HEK293 (cell line): ENCODE measurements around the gene DENND6B.
A peak's percentile ranks its signal among the peaks of the same experiment; 100 is the strongest.

Source experiments
- CTCF ChIA-PET: fragments of 350-600 bp; formaldehyde crosslinking; extraction: SDS; loops from one replicate; lab custom pipeline; 2021; ENCODE audit warnings: antibody characterized with exemption; lab: Yijun Ruan, JAX
- POLR2A ChIA-PET: fragments of 300-600 bp; formaldehyde crosslinking; extraction: SDS; loops from one replicate; lab custom pipeline; 2020; ENCODE audit warnings: antibody characterized with exemption, inconsistent platforms; lab: Yijun Ruan, JAX
- H3K27ac ChIP-seq: fragments of 200-500 bp; sonication (Bioruptor generic); 2 replicates; pipeline ENCODE4 v1.5.1; 2014; ENCODE audit warnings: low read depth, low read length, control low read depth, inconsistent platforms; ENCODE audit errors: extremely low read depth
- H3K36me3 ChIP-seq, 2 experiments: fragments of 200-500 bp in 1 of 2; sonication (Bioruptor generic) in 1 of 2; 1 replicate in 1 of 2; 2 replicates in 1 of 2; pipeline ENCODE4 v1.5.1; 2014 to 2017; ENCODE audit warnings: inconsistent platforms in 2 of 2, low read length in 2 of 2; ENCODE audit not compliant: control insufficient read depth in 2 of 2, insufficient read depth in 1 of 2
- H3K4me1 ChIP-seq: fragments of 200-500 bp; sonication (Bioruptor generic); 2 replicates; pipeline ENCODE4 v1.5.1; 2014; ENCODE audit warnings: mild to moderate bottlenecking, low read length, inconsistent platforms; ENCODE audit not compliant: control insufficient read depth, insufficient read depth
- H3K4me3 ChIP-seq: 2 replicates; pipeline ENCODE4 v1.5.1; 2011; ENCODE audit warnings: low read depth, mild to moderate bottlenecking, control low read depth, low read length, moderate library complexity
- H3K9me3 ChIP-seq: fragments of 200-500 bp; sonication (Bioruptor generic); 2 replicates; pipeline ENCODE4 v1.5.1; 2014; ENCODE audit warnings: low read depth, low read length, inconsistent platforms; ENCODE audit not compliant: control insufficient read depth, insufficient read depth
- MEIS1 ChIP-seq: sonication (generic); formaldehyde crosslinking; IDR thresholded peaks from 2 replicates; pipeline ENCODE4 v1.8.1; 2022; ENCODE audit warnings: missing genetic modification reagents, mild to moderate bottlenecking, borderline replicate concordance
- WT1 ChIP-seq: fragments of 450-650 bp; formaldehyde crosslinking; IDR thresholded peaks from 2 replicates; pipeline ENCODE4 v1.5.1; 2016; ENCODE audit warnings: missing biosample characterization, missing genetic modification characterization
- YY1 ChIP-seq: fragments of 450-650 bp; formaldehyde crosslinking; IDR thresholded peaks from 2 replicates; pipeline ENCODE4 v1.5.1; 2018; ENCODE audit warnings: missing biosample characterization, missing genetic modification characterization
- YY2 ChIP-seq: fragments of 450-650 bp; formaldehyde crosslinking; IDR thresholded peaks from 2 replicates; pipeline ENCODE4 v1.5.1; 2016; ENCODE audit warnings: missing biosample characterization, missing genetic modification characterization
- ZBTB17 ChIP-seq: fragments of 450-650 bp; formaldehyde crosslinking; IDR thresholded peaks from 2 replicates; pipeline ENCODE4 v1.5.1; 2016; ENCODE audit warnings: missing biosample characterization, missing genetic modification characterization
- ZBTB20 ChIP-seq: fragments of 450-650 bp; formaldehyde crosslinking; IDR thresholded peaks from 2 replicates; pipeline ENCODE4 v1.5.1; 2016; ENCODE audit warnings: missing biosample characterization, missing genetic modification characterization
- ZBTB21 ChIP-seq: fragments of 450-650 bp; formaldehyde crosslinking; IDR thresholded peaks from 2 replicates; pipeline ENCODE4 v1.5.1; 2017; ENCODE audit warnings: missing biosample characterization, missing genetic modification characterization
- ZBTB48 ChIP-seq: fragments of 450-650 bp; formaldehyde crosslinking; IDR thresholded peaks from 2 replicates; pipeline ENCODE4 v1.5.1; 2016; ENCODE audit warnings: missing biosample characterization, missing genetic modification characterization
- ZEB2 ChIP-seq: fragments of 450-650 bp; formaldehyde crosslinking; IDR thresholded peaks from 2 replicates; pipeline ENCODE4 v1.5.1; 2016; ENCODE audit warnings: missing biosample characterization, missing genetic modification characterization
- ZFP3 ChIP-seq: fragments of 450-650 bp; formaldehyde crosslinking; IDR thresholded peaks from 2 replicates; pipeline ENCODE4 v1.5.1; 2016; ENCODE audit warnings: low read depth, missing biosample characterization, missing genetic modification characterization
- ZFP37 ChIP-seq: fragments of 450-650 bp; formaldehyde crosslinking; IDR thresholded peaks from 2 replicates; pipeline ENCODE4 v1.5.1; 2016; ENCODE audit warnings: missing biosample characterization, missing genetic modification characterization
- ZFP41 ChIP-seq: fragments of 450-650 bp; formaldehyde crosslinking; IDR thresholded peaks from 2 replicates; pipeline ENCODE4 v1.5.1; 2016; ENCODE audit warnings: missing biosample characterization, missing genetic modification characterization, borderline replicate concordance
- ZNF10 ChIP-seq: fragments of 450-650 bp; formaldehyde crosslinking; IDR thresholded peaks from 2 replicates; pipeline ENCODE4 v1.5.1; 2017; ENCODE audit warnings: missing biosample characterization, missing genetic modification characterization
- ZNF202 ChIP-seq: fragments of 450-650 bp; formaldehyde crosslinking; IDR thresholded peaks from 2 replicates; pipeline ENCODE4 v1.5.1; 2016; ENCODE audit warnings: missing biosample characterization, missing genetic modification characterization, borderline replicate concordance
- ZNF211 ChIP-seq: fragments of 450-650 bp; formaldehyde crosslinking; IDR thresholded peaks from 2 replicates; pipeline ENCODE4 v1.5.1; 2016; ENCODE audit warnings: low read depth, missing biosample characterization, missing genetic modification characterization
- ZNF24 ChIP-seq: fragments of 450-650 bp; formaldehyde crosslinking; IDR thresholded peaks from 2 replicates; pipeline ENCODE4 v1.5.1; 2016; ENCODE audit warnings: missing biosample characterization, missing genetic modification characterization
- ZNF514 ChIP-seq: fragments of 450-650 bp; formaldehyde crosslinking; IDR thresholded peaks from 2 replicates; pipeline ENCODE4 v1.5.1; 2016; ENCODE audit warnings: missing biosample characterization, missing genetic modification characterization
- ZNF530 ChIP-seq: fragments of 450-650 bp; formaldehyde crosslinking; IDR thresholded peaks from 2 replicates; pipeline ENCODE4 v1.5.1; 2016; ENCODE audit warnings: low read depth, missing biosample characterization, missing genetic modification characterization
- ZNF560 ChIP-seq: fragments of 450-650 bp; formaldehyde crosslinking; IDR thresholded peaks from 2 replicates; pipeline ENCODE4 v1.5.1; 2017; ENCODE audit warnings: missing biosample characterization, missing genetic modification characterization, borderline replicate concordance
- ZNF600 ChIP-seq: fragments of 450-650 bp; formaldehyde crosslinking; IDR thresholded peaks from 2 replicates; pipeline ENCODE4 v1.5.1; 2016; ENCODE audit warnings: missing biosample characterization, missing genetic modification characterization
- ZNF621 ChIP-seq: fragments of 450-650 bp; formaldehyde crosslinking; IDR thresholded peaks from 2 replicates; pipeline ENCODE4 v1.5.1; 2017; ENCODE audit warnings: missing biosample characterization, missing genetic modification characterization
- ZNF768 ChIP-seq: fragments of 450-650 bp; formaldehyde crosslinking; IDR thresholded peaks from 2 replicates; pipeline ENCODE4 v1.5.1; 2018; ENCODE audit warnings: missing biosample characterization, mild to moderate bottlenecking, missing genetic modification characterization
- ZNF843 ChIP-seq: fragments of 450-650 bp; formaldehyde crosslinking; IDR thresholded peaks from 2 replicates; pipeline ENCODE4 v1.5.1; 2016; ENCODE audit warnings: missing biosample characterization, missing genetic modification characterization
- TF ChIP-seq, protein P1 (sequence below): fragments of 450-650 bp; formaldehyde crosslinking; IDR thresholded peaks from 2 replicates; pipeline ENCODE4 v1.5.1; 2016; ENCODE audit warnings: missing biosample characterization, missing genetic modification characterization, borderline replicate concordance
- TF ChIP-seq, protein P2 (sequence below): fragments of 450-650 bp; formaldehyde crosslinking; IDR thresholded peaks from 2 replicates; pipeline ENCODE4; 2016; ENCODE audit warnings: missing biosample characterization, missing genetic modification characterization
- TF ChIP-seq, protein P3 (sequence below): fragments of 450-650 bp; formaldehyde crosslinking; IDR thresholded peaks from 2 replicates; pipeline ENCODE4 v1.5.1; 2016; ENCODE audit warnings: missing biosample characterization, missing genetic modification characterization
- TF ChIP-seq, protein P4 (sequence below): fragments of 450-650 bp; formaldehyde crosslinking; IDR thresholded peaks from 2 replicates; pipeline ENCODE4 v1.5.1; 2016; ENCODE audit warnings: missing biosample characterization, missing genetic modification characterization
- TF ChIP-seq, protein P5 (sequence below): IDR thresholded peaks from 2 replicates; pipeline ENCODE4 v1.6.1; 2011; ENCODE audit warnings: mild to moderate bottlenecking, low read depth, low read length, borderline replicate concordance

Gene DENND6B

DNA sequence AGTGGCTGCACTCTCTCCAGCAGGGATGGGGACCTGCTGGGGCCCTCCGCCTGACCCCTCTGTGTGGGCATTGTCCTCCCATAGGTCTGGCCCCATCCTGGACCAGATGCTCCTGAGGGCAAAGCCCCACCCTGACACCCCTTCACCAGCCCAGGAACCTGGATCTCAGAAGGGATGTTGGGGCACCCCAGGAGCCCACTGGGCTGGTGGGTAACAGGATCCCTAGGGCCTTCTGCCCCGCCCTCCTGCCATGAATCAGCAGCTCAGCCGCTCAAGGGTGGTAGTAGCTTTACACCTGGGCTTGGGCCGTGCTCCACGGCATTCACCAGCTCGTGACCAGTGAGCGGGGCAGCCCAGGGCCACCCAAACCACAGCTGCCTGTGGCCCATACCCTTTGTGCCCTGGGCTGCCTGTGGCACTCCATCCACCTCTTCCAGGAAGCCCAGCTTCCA is 64.3 kb downstream of the DENND6B start:
- CTCF ChIA-PET, result interaction anchor here (1.2 to 2.8 kb wide), 5 partner anchors 10 to 235 kb away, joined by 3 to 10 read pairs (median 4); no protein-coding TSS in a partner anchor
- Histone ChIP-seq H3K27ac (no peak overlapping the region; the same call in 1 of the 2 replicates), H3K36me3 (peaks cover 0 to 21% of the 10 kb centered on the region in 2 experiments; a peak in 2 of 3 replicates), H3K4me1 (peaks cover 11% of the 10 kb centered on the region), H3K4me3 (no peak overlapping the region), H3K9me3 (no peaks in the 10 kb centered on the region)
- POLR2A ChIA-PET, result interaction anchor here (0.9 to 2.6 kb wide), 4 partner anchors 9 to 25 kb away, joined by 3 to 12 read pairs (median 8); partner anchors contain the start of gene HDAC10
- TF ChIP-seq, protein P1, sequence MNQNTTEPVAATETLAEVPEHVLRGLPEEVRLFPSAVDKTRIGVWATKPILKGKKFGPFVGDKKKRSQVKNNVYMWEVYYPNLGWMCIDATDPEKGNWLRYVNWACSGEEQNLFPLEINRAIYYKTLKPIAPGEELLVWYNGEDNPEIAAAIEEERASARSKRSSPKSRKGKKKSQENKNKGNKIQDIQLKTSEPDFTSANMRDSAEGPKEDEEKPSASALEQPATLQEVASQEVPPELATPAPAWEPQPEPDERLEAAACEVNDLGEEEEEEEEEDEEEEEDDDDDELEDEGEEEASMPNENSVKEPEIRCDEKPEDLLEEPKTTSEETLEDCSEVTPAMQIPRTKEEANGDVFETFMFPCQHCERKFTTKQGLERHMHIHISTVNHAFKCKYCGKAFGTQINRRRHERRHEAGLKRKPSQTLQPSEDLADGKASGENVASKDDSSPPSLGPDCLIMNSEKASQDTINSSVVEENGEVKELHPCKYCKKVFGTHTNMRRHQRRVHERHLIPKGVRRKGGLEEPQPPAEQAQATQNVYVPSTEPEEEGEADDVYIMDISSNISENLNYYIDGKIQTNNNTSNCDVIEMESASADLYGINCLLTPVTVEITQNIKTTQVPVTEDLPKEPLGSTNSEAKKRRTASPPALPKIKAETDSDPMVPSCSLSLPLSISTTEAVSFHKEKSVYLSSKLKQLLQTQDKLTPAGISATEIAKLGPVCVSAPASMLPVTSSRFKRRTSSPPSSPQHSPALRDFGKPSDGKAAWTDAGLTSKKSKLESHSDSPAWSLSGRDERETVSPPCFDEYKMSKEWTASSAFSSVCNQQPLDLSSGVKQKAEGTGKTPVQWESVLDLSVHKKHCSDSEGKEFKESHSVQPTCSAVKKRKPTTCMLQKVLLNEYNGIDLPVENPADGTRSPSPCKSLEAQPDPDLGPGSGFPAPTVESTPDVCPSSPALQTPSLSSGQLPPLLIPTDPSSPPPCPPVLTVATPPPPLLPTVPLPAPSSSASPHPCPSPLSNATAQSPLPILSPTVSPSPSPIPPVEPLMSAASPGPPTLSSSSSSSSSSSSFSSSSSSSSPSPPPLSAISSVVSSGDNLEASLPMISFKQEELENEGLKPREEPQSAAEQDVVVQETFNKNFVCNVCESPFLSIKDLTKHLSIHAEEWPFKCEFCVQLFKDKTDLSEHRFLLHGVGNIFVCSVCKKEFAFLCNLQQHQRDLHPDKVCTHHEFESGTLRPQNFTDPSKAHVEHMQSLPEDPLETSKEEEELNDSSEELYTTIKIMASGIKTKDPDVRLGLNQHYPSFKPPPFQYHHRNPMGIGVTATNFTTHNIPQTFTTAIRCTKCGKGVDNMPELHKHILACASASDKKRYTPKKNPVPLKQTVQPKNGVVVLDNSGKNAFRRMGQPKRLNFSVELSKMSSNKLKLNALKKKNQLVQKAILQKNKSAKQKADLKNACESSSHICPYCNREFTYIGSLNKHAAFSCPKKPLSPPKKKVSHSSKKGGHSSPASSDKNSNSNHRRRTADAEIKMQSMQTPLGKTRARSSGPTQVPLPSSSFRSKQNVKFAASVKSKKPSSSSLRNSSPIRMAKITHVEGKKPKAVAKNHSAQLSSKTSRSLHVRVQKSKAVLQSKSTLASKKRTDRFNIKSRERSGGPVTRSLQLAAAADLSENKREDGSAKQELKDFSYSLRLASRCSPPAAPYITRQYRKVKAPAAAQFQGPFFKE (tag by site-specific recombination), result no peak
- TF ChIP-seq ZFP3 (tag by site-specific recombination) (no peak), ZNF560 (tag by site-specific recombination) (no peak), ZNF202 (tag by site-specific recombination) (no peak), ZNF621 (tag by site-specific recombination) (no peak), ZNF843 (tag by site-specific recombination) (no peak), ZNF10 (tag by site-specific recombination) (no peak), ZNF211 (tag by site-specific recombination) (no peak), ZFP41 (tag by site-specific recombination) (no peak), ZBTB48 (peak; percentile 78), ZNF514 (tag by site-specific recombination) (no peak), MEIS1 (CRISPR knock-in tag) (no peak), ZBTB21 (tag by site-specific recombination) (no peak), ZEB2 (tag by site-specific recombination) (no peak), YY2 (tag by site-specific recombination) (no peak), ZBTB20 (tag by site-specific recombination) (peak; percentile 98), ZNF24 (tag by site-specific recombination) (no peak), ZNF600 (tag by site-specific recombination) (0 out of 2 replicates have a peak, but pooled peaks have one; percentile 30), ZNF768 (no peak), ZBTB17 (tag by site-specific recombination) (peak; percentile 17; the same call in 1 of the 2 replicates), ZNF530 (no peak), WT1 (tag by site-specific recombination) (no peak), ZFP37 (tag by site-specific recombination) (no peak), YY1 (tag by site-specific recombination) (no peak)
- TF ChIP-seq, protein P2, sequence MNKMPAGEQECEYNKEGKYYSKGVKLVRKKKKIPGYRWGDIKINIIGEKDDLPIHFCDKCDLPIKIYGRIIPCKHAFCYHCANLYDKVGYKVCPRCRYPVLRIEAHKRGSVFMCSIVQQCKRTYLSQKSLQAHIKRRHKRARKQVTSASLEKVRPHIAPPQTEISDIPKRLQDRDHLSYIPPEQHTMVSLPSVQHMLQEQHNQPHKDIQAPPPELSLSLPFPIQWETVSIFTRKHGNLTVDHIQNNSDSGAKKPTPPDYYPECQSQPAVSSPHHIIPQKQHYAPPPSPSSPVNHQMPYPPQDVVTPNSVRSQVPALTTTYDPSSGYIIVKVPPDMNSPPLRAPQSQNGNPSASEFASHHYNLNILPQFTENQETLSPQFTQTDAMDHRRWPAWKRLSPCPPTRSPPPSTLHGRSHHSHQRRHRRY (tag by site-specific recombination), result no peak
- TF ChIP-seq, protein P3, sequence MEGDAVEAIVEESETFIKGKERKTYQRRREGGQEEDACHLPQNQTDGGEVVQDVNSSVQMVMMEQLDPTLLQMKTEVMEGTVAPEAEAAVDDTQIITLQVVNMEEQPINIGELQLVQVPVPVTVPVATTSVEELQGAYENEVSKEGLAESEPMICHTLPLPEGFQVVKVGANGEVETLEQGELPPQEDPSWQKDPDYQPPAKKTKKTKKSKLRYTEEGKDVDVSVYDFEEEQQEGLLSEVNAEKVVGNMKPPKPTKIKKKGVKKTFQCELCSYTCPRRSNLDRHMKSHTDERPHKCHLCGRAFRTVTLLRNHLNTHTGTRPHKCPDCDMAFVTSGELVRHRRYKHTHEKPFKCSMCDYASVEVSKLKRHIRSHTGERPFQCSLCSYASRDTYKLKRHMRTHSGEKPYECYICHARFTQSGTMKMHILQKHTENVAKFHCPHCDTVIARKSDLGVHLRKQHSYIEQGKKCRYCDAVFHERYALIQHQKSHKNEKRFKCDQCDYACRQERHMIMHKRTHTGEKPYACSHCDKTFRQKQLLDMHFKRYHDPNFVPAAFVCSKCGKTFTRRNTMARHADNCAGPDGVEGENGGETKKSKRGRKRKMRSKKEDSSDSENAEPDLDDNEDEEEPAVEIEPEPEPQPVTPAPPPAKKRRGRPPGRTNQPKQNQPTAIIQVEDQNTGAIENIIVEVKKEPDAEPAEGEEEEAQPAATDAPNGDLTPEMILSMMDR, result no peak
- TF ChIP-seq, protein P4, sequence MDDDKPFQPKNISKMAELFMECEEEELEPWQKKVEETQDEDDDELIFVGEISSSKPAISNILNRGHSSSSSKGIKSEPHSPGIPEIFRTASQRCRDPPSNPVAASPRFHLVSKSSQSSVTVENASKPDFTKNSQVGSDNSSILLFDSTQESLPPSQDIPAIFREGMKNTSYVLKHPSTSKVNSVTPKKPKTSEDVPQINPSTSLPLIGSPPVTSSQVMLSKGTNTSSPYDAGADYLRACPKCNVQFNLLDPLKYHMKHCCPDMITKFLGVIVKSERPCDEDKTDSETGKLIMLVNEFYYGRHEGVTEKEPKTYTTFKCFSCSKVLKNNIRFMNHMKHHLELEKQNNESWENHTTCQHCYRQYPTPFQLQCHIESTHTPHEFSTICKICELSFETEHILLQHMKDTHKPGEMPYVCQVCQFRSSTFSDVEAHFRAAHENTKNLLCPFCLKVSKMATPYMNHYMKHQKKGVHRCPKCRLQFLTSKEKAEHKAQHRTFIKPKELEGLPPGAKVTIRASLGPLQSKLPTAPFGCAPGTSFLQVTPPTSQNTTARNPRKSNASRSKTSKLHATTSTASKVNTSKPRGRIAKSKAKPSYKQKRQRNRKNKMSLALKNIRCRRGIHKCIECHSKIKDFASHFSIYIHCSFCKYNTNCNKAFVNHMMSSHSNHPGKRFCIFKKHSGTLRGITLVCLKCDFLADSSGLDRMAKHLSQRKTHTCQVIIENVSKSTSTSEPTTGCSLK (tag by site-specific recombination), result no peak
- TF ChIP-seq, protein P5, sequence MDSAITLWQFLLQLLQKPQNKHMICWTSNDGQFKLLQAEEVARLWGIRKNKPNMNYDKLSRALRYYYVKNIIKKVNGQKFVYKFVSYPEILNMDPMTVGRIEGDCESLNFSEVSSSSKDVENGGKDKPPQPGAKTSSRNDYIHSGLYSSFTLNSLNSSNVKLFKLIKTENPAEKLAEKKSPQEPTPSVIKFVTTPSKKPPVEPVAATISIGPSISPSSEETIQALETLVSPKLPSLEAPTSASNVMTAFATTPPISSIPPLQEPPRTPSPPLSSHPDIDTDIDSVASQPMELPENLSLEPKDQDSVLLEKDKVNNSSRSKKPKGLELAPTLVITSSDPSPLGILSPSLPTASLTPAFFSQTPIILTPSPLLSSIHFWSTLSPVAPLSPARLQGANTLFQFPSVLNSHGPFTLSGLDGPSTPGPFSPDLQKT, result no peak
